Inferior parietal cortex (tissue), 1 donor: Measurements from ENCODE around the gene AIG1.

Experiments used
- DNase-seq: peaks from one replicate; pipeline ENCODE4 v3.0.0-alpha.2; 2016; ENCODE audit errors: extremely low spot score

Gene AIG1

DNA sequence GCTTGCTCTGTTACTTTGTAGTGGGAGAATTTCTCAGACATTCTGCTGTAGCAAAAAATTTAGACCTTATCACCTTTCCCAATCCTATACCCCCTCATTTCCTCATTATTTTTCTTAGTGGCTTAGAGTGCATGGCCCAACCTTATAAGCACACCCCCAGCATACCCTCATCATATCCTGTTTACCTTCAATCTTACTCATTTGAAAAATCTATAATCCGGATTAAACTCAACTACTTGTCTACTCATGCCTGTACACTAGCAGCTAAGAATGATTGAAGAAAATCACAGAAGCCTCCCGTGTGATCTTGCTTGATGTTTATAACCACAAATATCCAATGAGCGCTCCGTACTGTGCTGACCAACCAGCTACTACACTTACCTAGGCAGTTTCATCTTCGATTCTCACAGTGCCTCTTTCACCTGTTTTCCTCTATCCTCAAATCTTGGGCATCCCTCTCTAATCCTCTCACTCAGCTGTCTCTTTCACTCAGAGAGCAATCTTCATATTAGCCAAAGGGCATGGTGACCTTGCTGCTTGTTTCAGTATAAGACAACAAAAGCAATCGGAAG, 36.6 kb downstream of the AIG1 start:
- DNase-seq = no peak

DNA sequence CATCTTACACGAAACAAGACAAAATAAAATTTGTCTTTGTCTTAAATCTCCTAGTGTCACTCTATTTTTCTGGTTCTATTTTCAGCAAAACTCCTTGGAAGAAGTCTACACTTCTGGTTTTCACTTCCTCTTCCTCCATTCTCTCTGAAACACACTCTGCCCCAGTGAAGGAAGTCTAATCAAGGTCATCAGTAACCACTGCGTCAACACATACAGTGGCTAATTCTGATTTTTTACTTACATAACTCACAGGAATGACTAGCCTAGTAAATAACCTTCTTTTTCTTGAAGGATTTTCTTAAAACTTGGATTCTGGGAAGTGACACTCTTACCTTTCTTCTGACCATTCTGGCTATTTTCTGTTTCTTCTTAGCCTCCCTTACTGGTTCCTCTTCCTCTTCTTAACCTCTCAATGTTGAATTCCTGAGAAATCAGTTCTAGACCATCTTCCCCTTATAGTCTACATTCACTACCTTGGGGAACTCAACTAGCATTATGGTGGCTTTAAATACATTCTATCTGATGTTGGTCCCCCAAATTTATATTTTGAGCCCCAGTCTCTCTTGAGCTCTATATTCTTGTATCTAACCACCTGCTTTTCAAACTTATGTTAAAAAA, 37.5 kb downstream of the AIG1 start:
- DNase-seq = no peak

DNA sequence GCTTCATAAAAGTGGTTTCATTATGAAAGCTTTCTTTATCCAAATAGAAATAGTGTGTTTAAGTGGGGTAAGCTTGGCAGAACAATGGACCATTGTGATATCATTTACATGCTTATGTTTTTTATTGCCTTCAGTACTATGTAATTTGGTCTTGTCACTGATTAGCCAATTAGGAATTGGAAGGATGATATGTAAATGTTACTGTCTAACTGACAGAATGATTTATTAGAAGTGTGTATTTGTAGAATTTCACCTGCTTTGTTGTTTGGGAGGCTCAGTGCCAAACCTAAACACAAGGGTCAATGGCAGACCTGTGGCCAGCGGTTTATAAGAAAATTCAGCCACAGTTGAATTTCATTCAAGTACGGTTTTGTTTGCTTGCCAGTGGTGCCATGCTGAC, 39.0 kb downstream of the AIG1 start:
- no peak for DNase-seq

DNA sequence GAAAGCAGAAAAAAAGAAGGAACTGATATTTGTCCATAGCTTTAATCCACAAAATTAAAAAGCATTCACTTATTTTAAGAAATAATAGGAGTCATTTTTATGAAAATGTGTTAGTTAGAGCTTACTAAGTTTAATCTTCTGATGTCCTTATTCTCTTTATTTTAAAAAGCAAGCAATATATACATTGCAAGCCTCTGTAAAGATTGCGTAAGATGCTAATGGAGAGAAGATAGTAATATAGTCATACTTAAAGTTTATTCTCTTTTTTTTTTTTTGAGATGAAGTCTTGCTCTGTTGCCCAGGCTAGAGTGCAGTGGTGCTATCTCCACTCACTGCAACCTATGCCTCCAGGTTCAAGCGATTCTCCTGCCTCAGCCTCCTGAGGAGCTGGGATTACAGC, 39.7 kb downstream of the AIG1 start:
- no peak for DNase-seq

DNA sequence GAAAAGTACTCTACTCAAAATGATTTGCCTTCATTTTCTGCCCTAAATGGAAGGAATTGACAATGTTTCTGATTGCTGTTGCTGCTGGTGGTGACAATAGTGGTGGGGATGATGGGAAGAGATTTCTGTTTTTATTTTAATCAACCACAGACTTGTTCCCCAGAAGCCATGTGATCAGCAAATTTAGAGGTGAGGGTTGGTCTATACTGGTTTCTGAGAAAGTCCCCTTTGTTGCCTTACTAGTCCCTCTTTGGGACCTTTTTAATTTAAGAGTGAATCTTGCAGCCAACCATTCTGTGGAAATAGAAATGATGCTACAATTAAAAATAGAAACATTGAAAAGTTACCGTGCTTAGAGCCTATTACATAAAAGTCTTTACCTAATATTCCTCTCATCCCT, 43.2 kb downstream of the AIG1 start:
- DNase-seq = no peak

DNA sequence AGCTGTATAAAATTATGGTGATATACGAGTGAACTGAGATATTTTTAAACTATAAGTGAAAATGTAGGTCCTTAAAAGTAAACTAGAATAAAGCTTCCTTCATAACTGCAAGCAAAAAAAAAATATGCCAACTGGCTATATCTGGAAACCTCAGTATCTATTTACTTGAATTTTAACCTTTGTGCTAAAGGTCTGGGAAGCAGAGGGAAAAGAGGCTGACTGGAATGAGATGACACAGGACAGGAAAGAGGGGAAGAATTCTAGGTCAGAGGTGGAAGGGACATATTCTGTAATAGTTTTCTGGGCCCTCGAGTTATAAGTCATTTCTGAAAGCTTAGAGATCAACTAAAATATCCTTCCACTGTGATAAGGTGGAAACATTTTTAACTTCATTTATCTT, 46.8 kb downstream of the AIG1 start:
- no peak for DNase-seq

DNA sequence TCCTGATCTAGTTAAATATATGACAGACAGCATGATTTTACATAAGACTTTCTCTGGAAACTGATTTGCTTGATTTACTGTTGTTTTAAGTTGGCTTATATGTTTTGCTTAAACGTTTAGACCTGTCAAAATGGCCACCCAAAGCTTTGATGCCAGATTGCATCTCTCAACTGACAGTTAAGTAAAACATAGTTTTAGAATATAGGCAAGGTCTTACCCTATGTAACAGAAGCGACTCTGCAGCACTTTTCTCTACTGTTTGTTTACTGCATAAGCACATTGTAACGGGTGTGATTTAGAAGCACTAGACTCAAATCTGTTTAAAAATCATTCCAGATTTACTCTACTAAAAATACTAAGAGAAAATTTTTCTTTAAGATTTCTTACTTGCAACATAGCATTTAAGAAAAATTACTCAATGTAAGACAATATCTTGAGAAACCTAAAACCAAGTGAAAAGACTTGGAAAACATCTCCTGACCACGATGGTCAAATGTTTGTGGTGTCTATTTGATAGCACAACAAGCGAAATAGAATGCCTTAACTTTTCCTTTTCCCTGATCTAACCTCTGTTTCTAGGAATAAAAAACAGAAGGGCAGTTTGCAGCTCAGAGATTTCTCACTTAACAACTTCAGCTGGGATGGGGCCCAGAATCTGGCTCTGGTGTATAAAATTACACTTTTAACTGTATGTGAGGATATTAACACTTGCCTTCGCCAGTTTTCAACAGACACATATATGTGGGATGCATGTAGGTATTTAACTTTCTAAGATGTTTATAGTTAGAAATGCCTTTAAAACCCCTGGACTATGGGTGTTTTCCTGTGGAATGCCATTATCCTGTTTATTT, 47.4 kb downstream of the AIG1 start:
- peak; percentile 38 for DNase-seq

DNA sequence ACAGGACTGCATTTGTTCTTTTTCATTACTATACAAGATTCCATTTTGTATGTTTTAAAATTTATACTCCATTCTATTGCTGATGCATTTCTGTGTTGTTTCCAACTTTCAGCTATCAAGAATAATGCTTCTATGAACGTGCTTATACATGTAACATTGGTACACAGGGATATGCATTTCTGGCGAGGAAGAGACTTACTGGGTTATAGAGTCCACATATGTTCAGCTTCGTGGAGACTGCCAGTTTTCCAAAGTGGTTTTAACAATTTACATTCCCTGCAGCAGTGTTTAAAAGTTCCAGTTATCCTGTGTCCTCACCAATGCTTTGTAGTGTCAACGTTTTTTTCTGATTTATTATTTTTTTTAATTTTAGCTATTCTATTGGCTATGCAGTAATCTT, 48.5 kb downstream of the AIG1 start:
- DNase-seq = no peak

DNA sequence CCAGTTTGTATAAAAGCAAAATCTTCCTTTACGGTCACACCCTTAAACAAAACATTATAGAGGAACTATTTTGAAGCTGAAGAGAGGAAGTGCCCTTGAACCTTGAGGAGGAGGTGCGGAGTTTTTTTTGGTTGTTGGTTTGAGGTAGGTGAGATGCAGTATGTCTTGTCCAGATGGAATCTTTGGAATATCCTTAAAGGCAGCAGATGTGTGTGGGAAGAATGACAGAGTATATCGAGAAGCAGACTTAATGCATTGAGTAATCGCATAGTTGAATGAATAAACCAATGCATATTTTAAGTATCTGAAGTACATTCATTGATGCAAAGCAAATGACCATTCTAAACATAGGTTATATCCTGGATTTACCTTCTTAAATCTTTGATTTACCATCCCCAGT, 49.9 kb downstream of the AIG1 start:
- peak; percentile 63 for DNase-seq

DNA sequence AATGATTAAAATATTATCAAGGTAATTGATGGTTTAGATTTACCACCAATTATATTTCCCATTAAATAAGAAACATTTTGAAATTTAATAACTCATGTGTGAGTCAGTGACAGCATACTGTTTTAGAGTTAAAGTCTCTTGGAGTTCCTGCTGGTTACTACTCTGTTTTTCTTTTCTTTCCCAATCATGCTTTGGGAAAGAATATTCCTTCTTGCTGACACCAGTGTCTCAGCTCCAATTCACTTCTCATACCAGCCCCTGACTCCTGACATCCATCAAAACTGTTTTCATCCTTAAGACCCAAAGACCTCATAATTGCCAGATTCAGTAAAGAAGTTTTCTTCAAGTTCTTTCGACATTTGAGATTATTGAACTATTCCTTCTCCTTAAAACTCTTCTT, 50.3 kb downstream of the AIG1 start:
- DNase-seq = no peak

DNA sequence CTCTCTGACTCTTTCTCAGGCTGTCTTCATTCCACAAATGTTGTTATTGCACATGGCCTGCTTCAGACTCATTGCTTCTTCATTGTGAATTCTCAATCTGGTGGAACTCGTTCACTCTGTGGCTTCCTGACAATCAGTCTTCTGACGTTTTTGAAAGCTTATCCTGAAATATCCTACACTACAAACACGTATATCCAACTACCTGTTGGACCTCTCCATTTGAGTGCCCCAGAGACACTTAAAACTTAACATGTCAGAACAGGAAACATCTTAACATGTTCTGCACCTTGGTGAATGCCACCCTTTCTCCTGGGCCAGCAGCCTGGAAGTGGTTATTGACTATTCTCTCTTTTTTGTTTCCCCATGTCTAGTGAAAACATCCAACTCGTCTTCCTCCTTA, 50.8 kb downstream of the AIG1 start:
- no peak for DNase-seq

DNA sequence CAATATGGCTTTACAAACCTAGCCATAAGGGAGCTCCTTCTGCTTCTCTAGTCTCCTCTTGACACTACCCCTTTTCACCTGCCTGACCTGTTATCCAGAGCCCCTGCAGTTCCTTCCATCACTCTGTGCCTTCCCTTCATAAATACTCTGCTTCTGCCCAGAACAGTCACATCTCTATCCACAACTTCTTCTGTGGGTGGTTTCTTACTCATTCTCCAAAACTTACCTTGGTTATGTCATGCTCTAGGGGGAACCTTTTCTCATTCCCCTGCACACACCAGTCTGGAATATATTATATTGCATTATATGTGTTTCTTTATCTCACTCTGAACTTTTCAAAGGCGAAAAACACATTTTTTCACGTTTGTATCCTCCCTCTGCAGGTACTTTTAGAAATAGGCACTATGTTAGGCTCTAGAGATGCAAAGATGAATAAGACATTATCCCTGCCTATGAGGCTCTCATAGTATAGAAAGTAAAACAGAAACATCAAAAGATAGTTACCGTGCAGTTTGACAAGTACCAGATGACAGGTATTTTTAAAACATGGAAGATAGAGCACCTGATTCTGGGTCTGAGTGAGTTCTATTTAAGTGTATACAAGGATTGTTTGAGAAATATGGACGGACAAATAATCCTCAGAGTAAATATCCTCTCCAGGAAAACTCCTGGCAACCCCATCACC, 51.5 kb downstream of the AIG1 start:
- no peak for DNase-seq

DNA sequence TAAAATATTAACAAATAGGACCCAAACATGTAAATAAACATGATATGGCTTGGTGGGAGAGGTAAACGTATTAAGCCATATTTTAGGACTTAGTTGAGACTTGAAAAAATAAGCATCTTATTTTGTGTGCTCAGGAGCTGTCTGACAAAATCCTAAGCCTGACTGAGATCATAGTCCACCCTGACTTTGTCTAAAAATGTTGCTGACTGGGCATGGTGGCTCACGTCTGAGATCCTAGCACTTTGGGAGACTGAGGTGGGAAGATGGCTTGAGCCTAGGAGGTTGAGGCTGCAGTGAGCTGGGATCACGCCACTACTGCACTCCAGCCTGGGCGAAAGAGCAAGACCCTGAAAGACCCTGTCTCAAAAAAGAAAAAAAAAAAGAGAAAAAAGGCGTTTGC, 52.1 kb downstream of the AIG1 start:
- no peak for DNase-seq

DNA sequence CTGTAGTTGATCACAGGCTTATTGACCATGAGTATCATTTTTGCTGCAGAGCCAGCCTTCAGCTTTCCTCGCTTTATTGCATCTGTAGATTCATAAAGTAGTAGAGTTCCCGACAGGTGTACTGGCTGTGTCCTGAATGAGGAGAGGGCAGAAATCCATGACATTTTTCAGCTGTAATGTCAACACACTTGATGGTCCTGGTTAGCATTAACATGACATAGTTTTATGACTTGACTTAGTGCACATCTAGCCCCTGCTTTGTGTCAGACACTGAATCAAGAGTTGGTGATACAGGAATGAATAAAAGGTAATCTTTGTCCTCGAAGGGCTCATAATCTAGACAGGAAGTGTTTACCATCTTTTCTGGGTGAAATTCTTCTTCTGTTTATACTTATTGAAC, 55.0 kb downstream of the AIG1 start:
- DNase-seq = no peak

DNA sequence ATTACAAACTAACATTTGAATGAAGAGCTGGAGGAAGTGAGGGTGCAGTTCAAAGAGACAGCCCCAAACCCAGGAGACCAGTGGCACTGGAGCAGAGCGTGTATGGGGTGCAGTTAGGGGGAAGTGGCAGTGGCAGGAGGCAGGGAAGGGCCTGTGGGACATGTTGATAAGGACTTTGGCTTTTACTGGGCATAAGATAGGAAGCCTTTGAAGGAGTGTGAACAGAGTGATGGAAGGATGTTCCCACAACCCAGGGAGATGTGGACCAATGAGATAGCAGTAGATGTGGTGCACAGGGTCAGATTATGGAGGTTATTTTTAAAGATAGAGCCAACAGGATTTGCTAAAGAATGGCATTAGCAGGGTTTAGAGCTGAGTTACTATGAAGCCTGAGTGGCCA, 56.4 kb downstream of the AIG1 start:
- DNase-seq = no peak

DNA sequence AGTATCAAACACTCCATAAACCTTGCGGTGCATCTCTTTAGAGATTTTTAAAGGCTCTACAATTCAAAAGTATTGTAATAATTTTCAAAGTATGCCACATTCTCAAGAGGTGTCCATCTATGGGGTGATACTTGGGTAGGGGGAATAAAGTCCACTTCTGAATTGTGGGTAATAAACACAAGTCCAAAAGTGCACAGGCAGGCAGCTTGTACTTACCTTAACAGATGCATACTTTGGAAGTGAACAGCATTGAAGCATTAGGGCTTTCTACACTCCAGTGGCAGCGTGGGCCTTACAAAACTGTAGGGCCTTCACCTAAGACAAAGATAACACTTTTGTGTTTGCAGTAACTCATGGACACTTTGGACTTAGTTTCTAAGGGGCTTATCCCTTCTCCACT, 58.6 kb downstream of the AIG1 start:
- DNase-seq = no peak

DNA sequence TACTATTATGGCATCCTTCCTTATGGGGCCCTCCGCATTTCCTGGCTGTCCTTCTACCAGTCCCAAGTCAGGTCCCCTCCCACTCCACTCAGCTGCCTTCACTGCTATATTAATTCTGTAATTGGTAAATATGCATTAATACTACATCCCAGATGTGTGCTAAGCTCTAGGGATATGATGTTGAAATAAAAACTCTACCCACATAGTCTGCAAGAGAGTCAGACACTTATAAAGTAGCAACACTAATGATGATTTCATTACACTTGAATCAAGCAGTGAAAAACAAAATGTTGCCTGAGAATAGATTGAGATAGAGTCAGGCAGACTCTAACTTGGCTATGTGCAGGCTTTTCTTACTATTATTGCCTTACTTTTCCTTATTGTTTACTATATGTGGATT, 62.4 kb downstream of the AIG1 start:
- no peak for DNase-seq

DNA sequence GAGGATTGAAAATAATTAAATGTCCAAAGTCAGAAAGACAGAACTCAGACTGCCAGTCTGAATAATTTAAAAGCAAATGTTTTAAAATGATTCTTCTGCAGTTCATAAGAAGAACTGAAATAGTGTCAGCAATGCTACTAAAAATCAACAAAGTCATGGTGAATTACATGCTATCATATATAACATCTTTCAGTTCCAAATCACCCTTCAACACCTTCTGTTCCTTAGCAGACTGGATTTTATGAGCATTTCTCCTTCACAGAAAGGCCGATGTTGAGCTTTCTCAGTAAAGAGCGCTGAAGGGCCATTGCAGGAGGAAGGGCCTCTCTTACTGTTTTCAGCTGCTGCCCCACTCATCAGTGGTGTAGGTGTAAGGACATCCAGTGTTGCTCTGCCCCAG, 63.3 kb downstream of the AIG1 start:
- no peak for DNase-seq

DNA sequence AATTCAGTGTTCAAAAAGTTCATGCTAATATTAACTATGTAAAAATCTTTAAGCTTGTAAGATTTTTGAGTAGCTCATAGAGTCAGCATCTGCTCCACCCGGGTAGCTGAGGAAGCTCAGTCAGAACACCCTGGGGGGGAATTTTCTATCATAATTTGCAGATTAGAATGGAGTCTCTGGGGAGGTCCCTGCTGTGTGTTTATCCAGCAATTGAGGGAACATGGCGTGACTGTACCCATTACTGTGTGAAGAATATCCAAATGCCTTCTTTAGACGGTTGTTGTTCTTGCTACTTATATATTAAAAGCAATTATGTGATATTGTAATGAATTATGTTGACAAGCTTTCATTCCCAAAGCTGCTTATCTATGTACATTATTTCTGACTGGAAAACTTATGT, 64.8 kb downstream of the AIG1 start:
- DNase-seq = no peak

DNA sequence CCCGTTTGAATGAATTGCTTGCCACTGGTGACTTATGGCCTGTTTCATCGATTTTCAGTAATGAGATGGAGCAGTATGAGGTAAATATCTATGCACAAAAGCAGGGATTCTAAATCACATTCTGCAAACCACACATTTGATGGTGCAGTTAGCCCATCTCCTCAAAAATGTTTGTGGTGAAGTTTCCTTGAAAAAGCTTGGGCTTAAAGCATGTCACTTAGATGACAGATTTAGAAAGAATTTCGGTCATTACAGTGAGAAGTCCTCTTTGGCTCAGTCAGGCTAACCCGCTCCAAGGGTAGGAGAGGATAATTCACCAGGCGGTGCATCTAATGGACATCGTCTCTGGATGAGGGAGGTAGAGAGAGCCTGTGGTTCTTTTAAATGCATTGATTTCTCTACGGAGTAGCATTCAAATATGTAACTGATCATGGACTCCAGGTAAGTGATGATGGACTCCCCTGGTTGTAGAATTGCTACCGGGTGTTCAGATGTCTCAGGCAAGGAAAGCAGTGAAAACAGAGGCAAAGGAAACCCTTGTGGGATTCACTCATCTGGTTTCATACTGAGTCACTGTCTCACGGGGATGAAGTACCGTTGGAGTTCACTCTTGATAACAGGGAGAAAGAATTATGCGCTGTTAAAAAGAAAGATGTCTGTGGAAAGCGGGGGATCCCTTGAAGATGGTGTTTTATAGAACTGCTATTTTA, 65.3 kb downstream of the AIG1 start:
- DNase-seq = no peak

DNA sequence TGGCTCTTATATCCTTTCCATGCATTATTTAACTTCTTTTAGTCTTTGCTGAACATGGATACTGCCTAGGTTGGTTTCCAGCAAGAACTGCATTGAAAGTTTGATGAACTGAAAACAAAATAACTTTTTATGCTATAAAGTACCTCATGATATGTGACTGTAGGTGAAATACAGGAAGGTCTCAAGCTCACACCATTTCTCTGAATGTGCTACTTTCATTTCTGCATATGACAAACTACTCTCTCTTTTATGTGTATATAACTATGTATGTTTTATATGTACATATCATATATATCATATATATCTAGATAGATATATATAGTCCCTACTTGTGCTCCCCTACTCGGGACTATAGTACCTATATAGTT, 65.9 kb downstream of the AIG1 start:
- no peak for DNase-seq
